ENCODE data around the gene GNG10.
A peak's percentile ranks its signal among the peaks of the same experiment; 100 is the strongest.

GNG10 gene

DNA sequence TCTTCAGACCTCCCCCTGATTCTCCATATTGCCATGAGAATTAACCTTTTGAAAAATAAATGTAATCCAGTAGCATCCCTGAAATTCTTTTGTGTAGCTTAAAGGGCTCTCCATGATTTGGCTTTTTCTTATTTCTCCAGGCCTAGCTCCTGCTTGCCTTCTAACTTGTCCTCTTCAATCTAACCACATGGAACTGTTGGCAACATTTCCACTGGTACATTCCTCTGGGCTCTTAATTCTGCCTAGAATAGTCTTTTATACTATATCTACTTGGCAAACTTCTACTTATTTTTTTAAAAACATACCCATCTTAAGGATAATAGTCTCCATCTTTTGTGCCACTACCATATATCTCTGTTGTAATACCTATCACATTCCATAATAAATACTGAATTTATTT, 54.1 kb downstream of the GNG10 start:
- DNase-seq (ENCODE audit: low read depth), result peak; percentile 40
- TF ChIP-seq CTCF (conservative IDR thresholded peaks at IDR 0.05; ENCODE audit: low read length), result no peak

DNA sequence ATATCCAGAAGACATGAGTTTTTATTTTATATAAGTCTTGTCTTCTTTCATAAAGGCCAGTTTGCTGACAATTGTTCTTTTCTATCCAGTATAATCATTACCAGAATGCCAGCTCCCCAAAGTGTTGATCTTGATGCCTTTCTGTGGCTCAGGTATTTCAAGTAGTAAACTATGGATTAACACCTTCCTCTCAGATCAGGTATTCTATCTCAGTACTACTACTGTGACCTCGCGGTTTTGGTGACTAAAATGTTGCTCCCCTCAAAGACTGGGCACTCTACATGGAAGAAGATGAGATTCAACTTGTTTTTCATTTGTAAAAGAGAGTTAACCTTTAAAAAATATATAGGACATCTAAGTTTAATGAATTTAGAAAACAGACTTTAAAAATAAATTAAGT, 58.1 kb downstream of the GNG10 start:
- TF ChIP-seq CTCF (conservative IDR thresholded peaks at IDR 0.05; ENCODE audit: low read length), result no peak
- H3K4me3 ChIP-seq (ENCODE audit: low read length), result no peak overlapping the region
- DNase-seq (ENCODE audit: low read depth), result no peak

More for the DNA sequence above, 54.1 kb downstream of the GNG10 start:
- H3K4me3 ChIP-seq (ENCODE audit: low read length), result no peak overlapping the region

Data from AG10803 (cell line).